Type B pancreatic cell (in vitro differentiated cells): ENCODE results near the gene FAM98A. TPM values are rescaled to one million over a fixed set of nuclear protein-coding genes. Genes with fewer than 3 reads are reported as not detected.

Experiments used
- DNase-seq: peaks from one replicate; pipeline ENCODE4 v3.0.0; 2021; ENCODE audit warnings: mixed read lengths; ENCODE audit not compliant: unreplicated experiment; ENCODE audit errors: extremely low spot score
- H3K27ac Mint-ChIP-seq: 2 replicates; pipeline ENCODE4 v1.8.0; 2021; ENCODE audit warnings: mild to moderate bottlenecking, mixed read lengths
- H3K27me3 Mint-ChIP-seq: 2 replicates; pipeline ENCODE4 v1.8.0; 2021; ENCODE audit warnings: mixed read lengths
- H3K36me3 Mint-ChIP-seq: 2 replicates; pipeline ENCODE4 v1.8.0; 2021; ENCODE audit warnings: mixed read lengths
- H3K4me1 Mint-ChIP-seq: one replicate; pipeline ENCODE4 v1.8.0; 2021; ENCODE audit warnings: mixed read lengths; ENCODE audit not compliant: unreplicated experiment
- H3K4me3 Mint-ChIP-seq: 2 replicates; pipeline ENCODE4 v1.8.0; 2021; ENCODE audit warnings: mild to moderate bottlenecking, mixed read lengths
- H3K9me3 Mint-ChIP-seq: 2 replicates; pipeline ENCODE4 v1.8.0; 2021; ENCODE audit warnings: mixed read lengths
- CTCF ChIP-seq: fragments of 200-600 bp; sonication (generic); conservative IDR thresholded peaks from 2 replicates; pipeline ENCODE4 v1.5.0; 2021; ENCODE audit warnings: antibody characterized with exemption, mild to moderate bottlenecking
- total RNA-seq: library from RNA; stranded (reverse); gene quantifications from 2 replicates; pipeline ENCODE4 v1.2.1, GENCODE V29; 2021; ENCODE audit warnings: low replicate concordance

Gene FAM98A
- total RNA-seq, 1 donor from 2014 or later: 41.3 TPM

DNA sequence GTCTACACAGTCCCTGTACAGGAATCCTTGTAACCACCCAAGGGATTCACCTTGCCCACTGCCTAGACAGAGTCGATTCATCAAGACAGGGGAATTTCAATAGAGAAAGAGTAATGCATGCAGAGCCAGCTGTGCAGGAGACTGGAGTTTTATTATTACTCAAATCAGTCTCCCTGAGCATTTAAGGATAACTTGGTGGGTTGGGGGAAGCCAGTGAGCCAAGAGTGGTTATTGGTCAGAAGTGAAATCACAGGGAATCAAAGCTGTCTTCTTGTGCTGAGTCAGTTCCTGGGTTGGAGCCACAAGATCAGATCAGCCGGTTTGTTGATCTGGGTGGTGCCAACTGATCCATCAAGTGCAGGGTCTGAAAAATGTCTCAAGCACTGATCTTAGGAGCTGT lies 17.8 kb upstream of the FAM98A start:
- Mint-ChIP-seq H3K36me3 (no peaks in the 10 kb centered on the region), H3K4me3 (no peak overlapping the region), H3K27ac (no peak overlapping the region), H3K27me3 (no peaks in the 10 kb centered on the region), H3K9me3 (peaks cover 13% of the 10 kb centered on the region), H3K4me1 (peaks cover 6% of the 10 kb centered on the region)
- DNase-seq: no peak
- no peak for TF ChIP-seq CTCF

DNA sequence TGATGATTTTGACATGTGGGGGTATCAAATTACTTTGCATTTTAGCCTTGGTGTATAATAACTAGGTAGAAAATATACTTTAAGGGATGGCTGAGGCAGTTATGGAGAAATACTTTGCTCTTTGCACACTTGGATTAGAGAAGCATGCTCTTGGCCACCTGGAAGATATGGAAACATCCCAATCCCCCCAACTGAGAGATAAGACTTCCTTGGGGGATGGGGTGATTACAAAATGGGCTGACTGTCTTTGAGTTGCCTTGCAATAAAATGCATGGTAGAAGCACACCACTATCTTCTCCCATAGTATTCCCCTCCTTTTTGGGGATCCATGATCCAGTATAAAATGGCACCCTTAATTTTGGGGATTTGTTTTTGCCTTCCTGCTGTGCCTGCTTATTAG lies 15.1 kb upstream of the FAM98A start:
- Mint-ChIP-seq H3K36me3 (no peaks in the 10 kb centered on the region), H3K27me3 (no peaks in the 10 kb centered on the region)

DNA sequence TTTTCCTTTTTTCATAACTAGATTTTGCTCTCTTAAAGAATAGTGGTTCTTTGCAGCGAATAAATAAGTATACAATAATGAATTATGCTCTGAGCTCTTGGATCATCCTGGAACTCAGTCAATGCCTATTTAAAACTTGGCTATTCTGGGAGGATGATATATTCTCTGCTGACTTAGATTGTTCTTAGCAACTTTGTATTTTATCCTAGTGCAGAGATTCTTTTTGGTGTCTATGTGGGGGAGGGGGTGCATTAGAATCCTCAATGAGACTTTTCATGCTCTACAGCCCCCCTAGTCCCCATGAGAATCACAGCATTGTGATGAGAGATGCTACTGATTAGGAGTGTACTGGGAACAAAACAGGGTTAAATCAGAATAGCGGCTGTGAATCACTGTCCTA lies 8.8 kb upstream of the FAM98A start:
- no peak overlapping the region for H3K27ac Mint-ChIP-seq
- H3K9me3 Mint-ChIP-seq: peaks cover 5% of the 10 kb centered on the region
- H3K4me1 Mint-ChIP-seq: peaks cover 13% of the 10 kb centered on the region
- no peaks in the 10 kb centered on the region for H3K36me3 Mint-ChIP-seq
- no peak overlapping the region for H3K4me3 Mint-ChIP-seq
- H3K27me3 Mint-ChIP-seq: no peaks in the 10 kb centered on the region
- no peak for DNase-seq
- no peak for TF ChIP-seq CTCF

More for the DNA sequence above, 15.1 kb upstream of the FAM98A start:
- H3K9me3 Mint-ChIP-seq: peaks cover 17% of the 10 kb centered on the region
- no peak for TF ChIP-seq CTCF
- peaks cover 6% of the 10 kb centered on the region for H3K4me1 Mint-ChIP-seq
- DNase-seq: no peak
- H3K27ac Mint-ChIP-seq: no peak overlapping the region
- no peak overlapping the region for H3K4me3 Mint-ChIP-seq

- H3K27me3 Mint-ChIP-seq: no peaks in the 10 kb centered on the region
These were observed 8.2 kb upstream of the FAM98A start for GRCh38 chr2:33607251-33607721.

GRCh38 chr2:33606622-33607021 lies 7.5 kb upstream of the FAM98A start:
- no peak for TF ChIP-seq CTCF
- Mint-ChIP-seq H3K27me3 (no peaks in the 10 kb centered on the region), H3K9me3 (peaks cover 5% of the 10 kb centered on the region), H3K27ac (no peak overlapping the region), H3K4me3 (no peak overlapping the region), H3K36me3 (no peaks in the 10 kb centered on the region), H3K4me1 (peaks cover 13% of the 10 kb centered on the region)
- DNase-seq: no peak

More at GRCh38 chr2:33607251-33607721, 8.2 kb upstream of the FAM98A start:
- peaks cover 13% of the 10 kb centered on the region for H3K4me1 Mint-ChIP-seq
- no peak overlapping the region for H3K4me3 Mint-ChIP-seq
- H3K9me3 Mint-ChIP-seq: peaks cover 5% of the 10 kb centered on the region
- DNase-seq: no peak
- no peak for TF ChIP-seq CTCF
- H3K27ac Mint-ChIP-seq: no peak overlapping the region
- no peaks in the 10 kb centered on the region for H3K36me3 Mint-ChIP-seq

DNA sequence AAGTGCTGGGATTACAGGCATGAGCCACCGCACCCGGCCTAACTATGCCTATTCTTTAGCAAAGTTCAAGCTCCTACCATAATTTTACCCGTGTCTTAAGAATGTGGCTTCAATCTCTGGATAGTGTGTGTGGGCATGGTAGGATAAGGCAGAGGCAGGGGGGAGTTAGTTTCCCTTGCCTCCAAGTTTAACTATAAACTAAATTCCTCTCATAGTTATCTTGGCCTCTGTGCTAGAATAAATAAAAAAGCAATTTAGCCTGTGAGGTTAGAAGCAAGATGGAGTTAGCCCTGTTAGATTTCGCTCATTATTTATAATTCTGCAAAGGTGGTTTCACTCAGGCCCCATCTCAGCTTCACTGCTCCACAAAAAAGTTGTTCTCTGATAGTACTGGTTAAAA lies 7.0 kb upstream of the FAM98A start:
- Mint-ChIP-seq H3K27me3 (no peaks in the 10 kb centered on the region), H3K4me1 (peaks cover 13% of the 10 kb centered on the region), H3K4me3 (no peak overlapping the region), H3K27ac (no peak overlapping the region), H3K9me3 (peaks cover under 1% of the 10 kb centered on the region), H3K36me3 (no peaks in the 10 kb centered on the region)
- no peak for DNase-seq
- TF ChIP-seq CTCF: no peak
